MM.1S (cell line): ENCODE results near the gene LANCL3.
A peak's percentile ranks its signal among the peaks of the same experiment; 100 is the strongest.

ENCODE experiments used
- DNase-seq: peaks from one replicate; pipeline ENCODE4 v3.0.0-alpha.2; 2015
- H2AFZ ChIP-seq: fragments of 300-600 bp; sonication (generic); 2 replicates; pipeline ENCODE4 v1.6.0; 2016; ENCODE audit warnings: antibody characterized with exemption, low read length
- H3F3A ChIP-seq: fragments of 300-600 bp; sonication (generic); 2 replicates; pipeline ENCODE4 v1.6.1; 2016; ENCODE audit warnings: mild to moderate bottlenecking, antibody characterized with exemption, low read length, moderate library complexity, mixed read lengths; ENCODE audit not compliant: insufficient read depth
- H3K27ac ChIP-seq: fragments of 300-600 bp; sonication (generic); 2 replicates; pipeline ENCODE4 v1.5.1; 2016; ENCODE audit warnings: mild to moderate bottlenecking, low read length
- H3K27me3 ChIP-seq: fragments of 300-600 bp; sonication (generic); replicated peaks from 2 replicates; pipeline ENCODE4 v1.6.0; 2016; ENCODE audit warnings: low read length; ENCODE audit not compliant: insufficient read depth
- H3K36me3 ChIP-seq: fragments of 300-600 bp; sonication (generic); replicated peaks from 2 replicates; pipeline ENCODE4 v1.6.1; 2016; ENCODE audit warnings: mild to moderate bottlenecking, low read length, mixed read lengths; ENCODE audit not compliant: insufficient read depth
- H3K4me1 ChIP-seq: fragments of 300-600 bp; sonication (generic); 2 replicates; pipeline ENCODE4 v1.6.1; 2016; ENCODE audit warnings: low read length, mixed read lengths
- H3K4me2 ChIP-seq: fragments of 300-600 bp; sonication (generic); 2 replicates; pipeline ENCODE4 v1.6.0; 2016; ENCODE audit warnings: low read depth, low read length
- H3K4me3 ChIP-seq: fragments of 300-600 bp; sonication (generic); 2 replicates; pipeline ENCODE4 v1.5.1; 2016; ENCODE audit warnings: low read length, mixed read lengths
- H3K79me2 ChIP-seq: fragments of 300-600 bp; sonication (generic); 2 replicates; pipeline ENCODE4 v1.6.1; 2016; ENCODE audit warnings: mixed run types, low read length, mixed read lengths
- H3K9ac ChIP-seq: fragments of 300-600 bp; sonication (generic); 2 replicates; pipeline ENCODE4 v1.6.1; 2016; ENCODE audit warnings: low read length, mixed read lengths
- H3K9me2 ChIP-seq: fragments of 300-600 bp; sonication (generic); replicated peaks from 2 replicates; pipeline ENCODE4 v1.6.1; 2016; ENCODE audit warnings: mild to moderate bottlenecking, low read length, mixed read lengths; ENCODE audit not compliant: insufficient read depth
- H3K9me3 ChIP-seq: fragments of 300-600 bp; sonication (generic); replicated peaks from 2 replicates; pipeline ENCODE4 v1.6.1; 2016; ENCODE audit warnings: mild to moderate bottlenecking, low read length, mixed read lengths; ENCODE audit not compliant: insufficient read depth
- H4K20me1 ChIP-seq: fragments of 300-600 bp; sonication (generic); 2 replicates; pipeline ENCODE4 v1.6.1; 2016; ENCODE audit warnings: mild to moderate bottlenecking, low read length, moderate library complexity, mixed read lengths; ENCODE audit not compliant: insufficient read depth
- CTCF ChIP-seq: fragments of 300-600 bp; sonication (generic); IDR thresholded peaks from 2 replicates; pipeline ENCODE4 v1.5.1; 2016; ENCODE audit warnings: antibody characterized with exemption, low read length, mixed read lengths
- EZH2 ChIP-seq: fragments of 300-600 bp; sonication (generic); optimal IDR thresholded peaks from 2 replicates; pipeline ENCODE3; 2017; ENCODE audit warnings: low read depth, mild to moderate bottlenecking, antibody characterized with exemption, low read length, mixed read lengths
- EZH2phosphoT487 ChIP-seq: fragments of 300-600 bp; sonication (generic); IDR thresholded peaks from 2 replicates; pipeline ENCODE4 v1.6.1; 2018; ENCODE audit warnings: antibody characterized with exemption, low read length

Gene LANCL3

GRCh38 chrX:37678574-37678973 lies 107.1 kb downstream of the LANCL3 start:
- Histone ChIP-seq H3K4me3 (no peak overlapping the region), H4K20me1 (no peaks in the 10 kb centered on the region)
- no peak for TF ChIP-seq CTCF
- TF ChIP-seq EZH2, result no peak
- no peak for TF ChIP-seq EZH2phosphoT487

GRCh38 chrX:37679230-37679629 lies 107.8 kb downstream of the LANCL3 start:
- Histone ChIP-seq H3F3A (peaks cover 22% of the 10 kb centered on the region), H3K36me3 (no peaks in the 10 kb centered on the region), H3K79me2 (no peaks in the 10 kb centered on the region), H3K4me2 (no peak overlapping the region), H3K27me3 (no peaks in the 10 kb centered on the region), H3K9me2 (no peaks in the 10 kb centered on the region), H4K20me1 (no peaks in the 10 kb centered on the region), H3K9me3 (no peaks in the 10 kb centered on the region), H3K27ac (no peak overlapping the region), H3K9ac (no peak overlapping the region), H2AFZ (no peak overlapping the region), H3K4me1 (peaks cover 58% of the 10 kb centered on the region), H3K4me3 (no peak overlapping the region)
- no peak for DNase-seq
- TF ChIP-seq EZH2, result no peak
- TF ChIP-seq EZH2phosphoT487, result no peak
- no peak for TF ChIP-seq CTCF

More at GRCh38 chrX:37678574-37678973, 107.1 kb downstream of the LANCL3 start:
- DNase-seq, result no peak
- Histone ChIP-seq H3K9me2 (no peaks in the 10 kb centered on the region), H3F3A (peaks cover 22% of the 10 kb centered on the region), H3K79me2 (no peaks in the 10 kb centered on the region), H3K9me3 (no peaks in the 10 kb centered on the region), H3K36me3 (no peaks in the 10 kb centered on the region), H3K4me2 (peak overlapping the region; percentile 63; the same call in 1 of the 2 replicates), H3K27ac (no peak overlapping the region), H2AFZ (no peak overlapping the region), H3K4me1 (peaks cover 53% of the 10 kb centered on the region), H3K9ac (no peak overlapping the region), H3K27me3 (no peaks in the 10 kb centered on the region)

- no peaks in the 10 kb centered on the region for H4K20me1 ChIP-seq
These were observed 108.4 kb downstream of the LANCL3 start for GRCh38 chrX:37679888-37680287.

More at GRCh38 chrX:37679888-37680287, 108.4 kb downstream of the LANCL3 start:
- H3K27ac ChIP-seq, result no peak overlapping the region
- peaks cover 64% of the 10 kb centered on the region for H3K4me1 ChIP-seq
- H2AFZ ChIP-seq, result no peak overlapping the region
- H3K79me2 ChIP-seq, result no peaks in the 10 kb centered on the region
- no peak for DNase-seq
- H3K36me3 ChIP-seq, result no peaks in the 10 kb centered on the region
- no peak overlapping the region for H3K9ac ChIP-seq
- no peaks in the 10 kb centered on the region for H3K9me3 ChIP-seq
- TF ChIP-seq EZH2phosphoT487 (no peak), CTCF (no peak), EZH2 (no peak)
- H3K4me3 ChIP-seq, result no peak overlapping the region
- no peaks in the 10 kb centered on the region for H3K9me2 ChIP-seq
- no peak overlapping the region for H3K4me2 ChIP-seq
- peaks cover 26% of the 10 kb centered on the region for H3F3A ChIP-seq
- H3K27me3 ChIP-seq, result no peaks in the 10 kb centered on the region
